Lung microvascular endothelial cell (primary cell): ENCODE results near the gene VPS25. TPM values are rescaled to one million over a fixed set of nuclear protein-coding genes. Genes with fewer than 3 reads are reported as not detected.

Experiments
- DNase-seq, 2 donors: peaks; one replicate each; pipeline versions ENCODE4 v3.0.0 to v3.0.0-alpha.2; 2010; ENCODE audit warnings: low read depth in 2 of 2
- total RNA-seq: library from RNA; depleted of rRNA; stranded (reverse); fragments of >200 nt; gene quantifications from 2 replicates; pipeline ENCODE4 v1.2.1, GENCODE V29; 2014

The VPS25 gene
- total RNA-seq, 1 donor from 2014 or later = 42.1 TPM

GRCh38 chr17:42795061-42795460 lies 21.8 kb downstream of the VPS25 start:
- no peak for DNase-seq

GRCh38 chr17:42795465-42795864 lies 22.2 kb downstream of the VPS25 start:
- no peak for DNase-seq

GRCh38 chr17:42796066-42796758 lies 23.0 kb downstream of the VPS25 start:
- DNase-seq = no peak

- DNase-seq = no peak
These were observed 24.1 kb downstream of the VPS25 start for GRCh38 chr17:42797067-42798007.

GRCh38 chr17:42798011-42798382 lies 24.7 kb downstream of the VPS25 start:
- no peak for DNase-seq

- peak; percentile 84 to 90 for DNase-seq
These were observed 25.4 kb downstream of the VPS25 start, which contains the start of the genes CNTD1 and COA3 for GRCh38 chr17:42798383-42799380. TSS of gene CNTD1 (plus strand) at chr17:42798861. CDS start at chr17:42799068, 207 bp downstream. TSS of gene COA3 (minus strand) at chr17:42798704. CDS start at chr17:42798681, 23 bp downstream.

- DNase-seq = no peak
These were observed 30.0 kb downstream of the VPS25 start for GRCh38 chr17:42803074-42803883.

GRCh38 chr17:42804918-42805367 lies 31.7 kb downstream of the VPS25 start:
- peak in 1 of 2 donors; percentile 36 for DNase-seq

- DNase-seq = no peak
These were observed 33.0 kb downstream of the VPS25 start for GRCh38 chr17:42806249-42806648.

GRCh38 chr17:42809250-42809649 lies 36.0 kb downstream of the VPS25 start:
- DNase-seq = peak in 1 of 2 donors; percentile 83

- peak in 1 of 2 donors; percentile 96 for DNase-seq
These were observed 41.6 kb downstream of the VPS25 start for GRCh38 chr17:42814633-42815399.

GRCh38 chr17:42817866-42818265 lies 44.6 kb downstream of the VPS25 start:
- peak in 1 of 2 donors; percentile 72 for DNase-seq

- peak in 1 of 2 donors; percentile 51 for DNase-seq
These were observed 45.1 kb downstream of the VPS25 start for GRCh38 chr17:42818379-42818778.

- DNase-seq = peak; percentile 80
These were observed 46.8 kb downstream of the VPS25 start for GRCh38 chr17:42819939-42820535.

- DNase-seq = no peak
These were observed 47.9 kb downstream of the VPS25 start for GRCh38 chr17:42821176-42821575.

GRCh38 chr17:42827472-42827871 lies 54.2 kb downstream of the VPS25 start:
- no peak for DNase-seq
